Lung (tissue), 12 donors: Measurements from ENCODE around the gene SLC37A1. TPM values are rescaled to one million over a fixed set of nuclear protein-coding genes. Genes with fewer than 3 reads are reported as not detected.
A peak's percentile ranks its signal among the peaks of the same experiment; 100 is the strongest.

Experiments
- ATAC-seq: fragments of 200-7000 bp; cut with Tn5 transposase; one replicate; pipeline ENCODE4 v1.9.1; 2020; ENCODE audit warnings: moderate number of reproducible peaks; ENCODE audit not compliant: insufficient read depth, low FRiP score
- DNase-seq, 3 donors: peaks; one replicate each; pipeline ENCODE4 v3.0.0-alpha.2; 2013 to 2017
- H3K27ac ChIP-seq, 2 donors: one replicate each; pipeline ENCODE4 v1.5.1; 2013; ENCODE audit warnings: mild to moderate bottlenecking in 2 of 2, moderate library complexity in 2 of 2, control low read depth in 1 of 2, inconsistent platforms in 1 of 2, low read depth in 1 of 2, low read length in 1 of 2
- H3K27me3 ChIP-seq, 3 donors: one replicate each; pipeline ENCODE4 v1.5.1; 2013; ENCODE audit warnings: low read length in 2 of 3; ENCODE audit not compliant: control insufficient read depth in 3 of 3, insufficient read depth in 3 of 3
- H3K36me3 ChIP-seq, 4 donors: one replicate each; pipeline ENCODE4 v1.5.1; 2013; ENCODE audit warnings: low read length in 4 of 4, mild to moderate bottlenecking in 1 of 4, moderate library complexity in 1 of 4; ENCODE audit not compliant: control insufficient read depth in 4 of 4, insufficient read depth in 4 of 4
- H3K4me1 ChIP-seq, 5 donors: one replicate each; pipeline ENCODE4 v1.5.1; 2013; ENCODE audit warnings: low read length in 5 of 5, mild to moderate bottlenecking in 2 of 5, moderate library complexity in 1 of 5; ENCODE audit not compliant: control insufficient read depth in 5 of 5, insufficient read depth in 5 of 5
- H3K4me3 ChIP-seq: one replicate; pipeline ENCODE4 v1.5.1; 2013; ENCODE audit warnings: mild to moderate bottlenecking, control low read depth, moderate library complexity
- H3K9ac ChIP-seq, 2 donors: one replicate each; pipeline ENCODE4 v1.5.1; 2013; ENCODE audit warnings: low read length in 2 of 2, control low read depth in 1 of 2; ENCODE audit not compliant: insufficient read depth in 1 of 2
- H3K9me3 ChIP-seq, 4 donors: one replicate each; pipeline ENCODE4 v1.5.1; 2013; ENCODE audit warnings: low read length in 3 of 4, mild to moderate bottlenecking in 1 of 4, moderate library complexity in 1 of 4; ENCODE audit not compliant: control insufficient read depth in 4 of 4, insufficient read depth in 3 of 4
- CTCF ChIP-seq: IDR thresholded peaks from 2 replicates; pipeline ENCODE4 v1.5.1; 2012; ENCODE audit warnings: mild to moderate bottlenecking; ENCODE audit errors: control extremely low read depth, extremely low read depth
- WGBS, 2 donors: extraction: QIAGEN DNeasy Blood & Tissue Kit; methylation state at CpG; one replicate each; pipeline ENCODE4 v1.1.7; 2013; 5-methylcytosine and 5-hydroxymethylcytosine counted together
- polyA plus RNA-seq, 2 donors: library from polyadenylated mRNA; stranded (reverse); fragments of 200-250 nt; gene quantifications; one replicate each; pipeline ENCODE4 v1.2.1, GENCODE V29; 2013
- total RNA-seq, 2 donors: library from RNA; depleted of rRNA in 1 of 2; stranded (reverse); fragments of >200 nt in 1 of 2; gene quantifications; one replicate each; pipeline ENCODE4 v1.2.1, GENCODE V29; 2014 to 2021
- donor health status: control.
- donor health status: control.
- donor health status: Bipolar disorder and iron deficiency.
- donor health status: healthy.
- donor health status: DM: yes; HTN: yes; CAD: no.

SLC37A1 gene
- total and polyA plus RNA-seq, 4 donors, result 13.3 to 29.5 (median 19.6) TPM

- no peaks in the 10 kb centered on the region for H3K36me3 ChIP-seq
- TF ChIP-seq CTCF, result no peak
- peak overlapping the region; percentile 30 for H3K4me3 ChIP-seq
- peak overlapping the region; percentile 26 to 86 for H3K27ac ChIP-seq
- no peaks in the 10 kb centered on the region for H3K9me3 ChIP-seq
- H3K9ac ChIP-seq, result peak overlapping the region; percentile 83 to 91
- peaks cover 0 to 6% (median 6%) of the 10 kb centered on the region in 5 donors for H3K4me1 ChIP-seq
- H3K27me3 ChIP-seq, result no peaks in the 10 kb centered on the region
- ATAC-seq, result no peak
- DNase-seq, result peak in 2 of 3 donors; percentile 36 to 44
- WGBS, 2 donors, result 26 to 28% methylated on average over 19 of the region's 19 CpGs
These were observed 16.8 kb upstream of the SLC37A1 start for GRCh38 chr21:42496839-42497202.

- no peak for ATAC-seq
These were observed 15.6 kb upstream of the SLC37A1 start for GRCh38 chr21:42498012-42498411.

GRCh38 chr21:42499444-42500112 is 14.1 kb upstream of the SLC37A1 start:
- no peak overlapping the region for H3K27ac ChIP-seq
- peak in 2 of 3 donors; percentile 23 to 28 for DNase-seq
- peaks cover 0 to 6% (median 6%) of the 10 kb centered on the region in 5 donors for H3K4me1 ChIP-seq
- no peak for ATAC-seq
- no peak overlapping the region for H3K9ac ChIP-seq
- no peaks in the 10 kb centered on the region for H3K27me3 ChIP-seq
- no peaks in the 10 kb centered on the region for H3K9me3 ChIP-seq
- no peaks in the 10 kb centered on the region for H3K36me3 ChIP-seq
- no peak overlapping the region for H3K4me3 ChIP-seq
- TF ChIP-seq CTCF, result no peak
- WGBS, 2 donors, result 66 to 80% methylated on average over 15 of the region's 15 CpGs

More at GRCh38 chr21:42498012-42498411, 15.6 kb upstream of the SLC37A1 start:
- Histone ChIP-seq H3K4me3 (no peak overlapping the region), H3K9me3 (no peaks in the 10 kb centered on the region), H3K36me3 (no peaks in the 10 kb centered on the region), H3K9ac (no peak overlapping the region), H3K27ac (no peak overlapping the region), H3K4me1 (peaks cover 0 to 6% (median 6%) of the 10 kb centered on the region in 5 donors), H3K27me3 (no peaks in the 10 kb centered on the region)
- no peak for TF ChIP-seq CTCF
- whole genome bisulfite sequencing, 2 donors, result 80 to 84% methylated on average over 5 of the region's 5 CpGs
- no peak for DNase-seq
